GM23338 (cell line): ENCODE measurements around the gene ACAD9.

ENCODE experiments used
- CTCF ChIP-seq, 2 experiments: fragments of 200-600 bp in 1 of 2; sonication (generic) in 1 of 2; conservative IDR thresholded peaks; 2 replicates each; pipeline versions ENCODE4 v1.5.1 to v1.6.1; 2016 to 2017; ENCODE audit warnings: antibody characterized with exemption in 2 of 2, low read depth in 2 of 2, mild to moderate bottlenecking in 2 of 2, moderate library complexity in 1 of 2
- REST ChIP-seq: IDR thresholded peaks from one replicate; pipeline ENCODE4 v1.6.1; 2018; ENCODE audit warnings: antibody characterized with exemption; ENCODE audit not compliant: unreplicated experiment

- TF ChIP-seq CTCF (conservative IDR thresholded peaks at IDR 0.05; ENCODE audit: low read depth in 2 of 2) (no peak), REST (no peak)
These were observed 24.9 kb upstream of the ACAD9 start for GRCh38 chr3:128854475-128854874.
